DOHH2 (cell line): ENCODE results near the gene EPC1.
"Not testable (repeated sequence)": the region's sequence is repeated elsewhere in the genome, so short reads cannot be mapped to it uniquely, and the experiment has no call there.

Source experiments
- H3F3A ChIP-seq: fragments of 200-600 bp; sonication (generic), shearing (Covaris generic); 2 replicates; pipeline ENCODE4 v1.6.0; 2016; ENCODE audit warnings: antibody characterized with exemption, mild to moderate bottlenecking; ENCODE audit not compliant: control insufficient read depth, insufficient read depth
- H3K27ac ChIP-seq: fragments of 200-600 bp; sonication (generic); 2 replicates; pipeline ENCODE4 v1.5.1; 2014; ENCODE audit warnings: low read depth, mild to moderate bottlenecking, low read length, moderate library complexity
- H3K27me3 ChIP-seq: fragments of 200-600 bp; sonication (generic); 2 replicates; pipeline ENCODE4 v1.6.1; 2014; ENCODE audit warnings: mild to moderate bottlenecking, low read length, mixed read lengths; ENCODE audit not compliant: control insufficient read depth
- H3K36me3 ChIP-seq: fragments of 200-600 bp; sonication (generic); 2 replicates; pipeline ENCODE4 v1.6.1; 2014; ENCODE audit warnings: mild to moderate bottlenecking, low read length, moderate library complexity, mixed read lengths; ENCODE audit not compliant: control insufficient read depth
- H3K4me1 ChIP-seq: fragments of 200-600 bp; sonication (generic); 2 replicates; pipeline ENCODE4 v1.6.1; 2014; ENCODE audit warnings: mild to moderate bottlenecking, low read length, mixed read lengths; ENCODE audit not compliant: control insufficient read depth
- H3K4me2 ChIP-seq: fragments of 200-600 bp; sonication (generic); 2 replicates; pipeline ENCODE4 v1.6.0; 2014; ENCODE audit warnings: mild to moderate bottlenecking, low read length, moderate library complexity
- H3K4me3 ChIP-seq: fragments of 200-600 bp; sonication (generic); 2 replicates; pipeline ENCODE4 v1.5.1; 2014; ENCODE audit warnings: mild to moderate bottlenecking, low read length, mixed read lengths
- H3K79me2 ChIP-seq: fragments of 200-600 bp; sonication (generic); 2 replicates; pipeline ENCODE4 v1.6.1; 2014; ENCODE audit warnings: mild to moderate bottlenecking, low read length, mixed read lengths; ENCODE audit not compliant: control insufficient read depth
- H3K9me2 ChIP-seq: fragments of 200-600 bp; sonication (generic); replicated peaks from 2 replicates; pipeline ENCODE4 v1.6.1; 2014; ENCODE audit warnings: mild to moderate bottlenecking, low read length, mixed read lengths; ENCODE audit not compliant: control insufficient read depth
- H3K9me3 ChIP-seq: fragments of 200-600 bp; sonication (generic); 2 replicates; pipeline ENCODE4 v1.6.1; 2014; ENCODE audit warnings: antibody characterized with exemption, low read length, mixed read lengths; ENCODE audit not compliant: control insufficient read depth, insufficient read depth
- H4K20me1 ChIP-seq: fragments of 200-600 bp; sonication (generic); 2 replicates; pipeline ENCODE4 v1.6.0; 2014; ENCODE audit warnings: low read depth, mild to moderate bottlenecking, antibody characterized with exemption, low read length, moderate library complexity; ENCODE audit not compliant: control insufficient read depth, insufficient read depth
- CTCF ChIP-seq: fragments of 200-600 bp; sonication (generic); IDR thresholded peaks from one replicate; pipeline ENCODE4 v1.5.1; 2014; ENCODE audit warnings: antibody characterized with exemption, mild to moderate bottlenecking, low read depth, low read length; ENCODE audit not compliant: poor library complexity, severe bottlenecking
- EZH2phosphoT487 ChIP-seq: fragments of 200-600 bp; sonication (generic); IDR thresholded peaks from 2 replicates; pipeline ENCODE4 v1.6.1; 2017; ENCODE audit warnings: borderline replicate concordance, mild to moderate bottlenecking, antibody characterized with exemption, low read length, moderate library complexity, mixed read lengths

EPC1 gene

GRCh38 chr10:32360241-32360640 lies 13.3 kb upstream of the EPC1 start:
- no peaks in the 10 kb centered on the region for H3K9me2 ChIP-seq
- H3K27ac ChIP-seq: no peak overlapping the region
- H3K9me3 ChIP-seq: no peaks in the 10 kb centered on the region
- no peaks in the 10 kb centered on the region for H3K4me1 ChIP-seq
- H4K20me1 ChIP-seq: no peaks in the 10 kb centered on the region
- TF ChIP-seq CTCF: no peak
- TF ChIP-seq EZH2phosphoT487: no peak
- no peaks in the 10 kb centered on the region for H3K27me3 ChIP-seq
- no peaks in the 10 kb centered on the region for H3F3A ChIP-seq
- H3K79me2 ChIP-seq: peaks cover 71% of the 10 kb centered on the region
- no peak overlapping the region for H3K4me2 ChIP-seq
- no peak overlapping the region for H3K4me3 ChIP-seq
- H3K36me3 ChIP-seq: 0 out of 2 replicates have a peak, but pooled peaks cover 6% of the 10 kb centered on the region

- Histone ChIP-seq H3K4me3 (no peak overlapping the region), H3K9me2 (no peaks in the 10 kb centered on the region), H3K27ac (no peak overlapping the region), H3K36me3 (0 out of 2 replicates have a peak, but pooled peaks cover 6% of the 10 kb centered on the region), H4K20me1 (no peaks in the 10 kb centered on the region), H3K4me2 (no peak overlapping the region), H3K4me1 (peaks cover 22% of the 10 kb centered on the region), H3K27me3 (no peaks in the 10 kb centered on the region), H3K79me2 (peaks cover 71% of the 10 kb centered on the region), H3K9me3 (no peaks in the 10 kb centered on the region), H3F3A (no peaks in the 10 kb centered on the region)
- TF ChIP-seq CTCF: no peak
- no peak for TF ChIP-seq EZH2phosphoT487
Measured at GRCh38 chr10:32357056-32357735, 10.2 kb upstream of the EPC1 start.

- H3K27me3 ChIP-seq, H3K9me2 ChIP-seq, H3F3A ChIP-seq, H3K4me3 ChIP-seq, H3K27ac ChIP-seq, H3K4me2 ChIP-seq, H4K20me1 ChIP-seq, H3K9me3 ChIP-seq, H3K36me3 ChIP-seq: not testable (repeated sequence)
- Histone ChIP-seq H3K79me2 (peaks cover 64% of the 10 kb centered on the region), H3K4me1 (peaks cover 31% of the 10 kb centered on the region)
Measured at GRCh38 chr10:32354690-32355089, 7.7 kb upstream of the EPC1 start.

- H3F3A ChIP-seq: peaks cover 6% of the 10 kb centered on the region; the same call in 1 of the 2 replicates
- H3K36me3 ChIP-seq: peaks cover 8% of the 10 kb centered on the region
- no peak overlapping the region for H3K27ac ChIP-seq
- no peaks in the 10 kb centered on the region for H3K27me3 ChIP-seq
- peaks cover 67% of the 10 kb centered on the region for H3K79me2 ChIP-seq
- H3K4me3 ChIP-seq: no peak overlapping the region
- H3K4me1 ChIP-seq: peaks cover 53% of the 10 kb centered on the region
- H3K4me2 ChIP-seq: no peak overlapping the region
- no peaks in the 10 kb centered on the region for H3K9me3 ChIP-seq
- no peaks in the 10 kb centered on the region for H4K20me1 ChIP-seq
- no peaks in the 10 kb centered on the region for H3K9me2 ChIP-seq
- no peak for TF ChIP-seq CTCF
- TF ChIP-seq EZH2phosphoT487: no peak
Measured at GRCh38 chr10:32350811-32351350, 3.9 kb upstream of the EPC1 start.
